ENCODE data around the gene C12orf76. TPM values are rescaled to one million over a fixed set of nuclear protein-coding genes. Genes with fewer than 3 reads are reported as not detected.

The C12orf76 gene
- total and polyA plus RNA-seq, 2 experiments from 2014 or later: 14.3 to 14.5 TPM

DNA sequence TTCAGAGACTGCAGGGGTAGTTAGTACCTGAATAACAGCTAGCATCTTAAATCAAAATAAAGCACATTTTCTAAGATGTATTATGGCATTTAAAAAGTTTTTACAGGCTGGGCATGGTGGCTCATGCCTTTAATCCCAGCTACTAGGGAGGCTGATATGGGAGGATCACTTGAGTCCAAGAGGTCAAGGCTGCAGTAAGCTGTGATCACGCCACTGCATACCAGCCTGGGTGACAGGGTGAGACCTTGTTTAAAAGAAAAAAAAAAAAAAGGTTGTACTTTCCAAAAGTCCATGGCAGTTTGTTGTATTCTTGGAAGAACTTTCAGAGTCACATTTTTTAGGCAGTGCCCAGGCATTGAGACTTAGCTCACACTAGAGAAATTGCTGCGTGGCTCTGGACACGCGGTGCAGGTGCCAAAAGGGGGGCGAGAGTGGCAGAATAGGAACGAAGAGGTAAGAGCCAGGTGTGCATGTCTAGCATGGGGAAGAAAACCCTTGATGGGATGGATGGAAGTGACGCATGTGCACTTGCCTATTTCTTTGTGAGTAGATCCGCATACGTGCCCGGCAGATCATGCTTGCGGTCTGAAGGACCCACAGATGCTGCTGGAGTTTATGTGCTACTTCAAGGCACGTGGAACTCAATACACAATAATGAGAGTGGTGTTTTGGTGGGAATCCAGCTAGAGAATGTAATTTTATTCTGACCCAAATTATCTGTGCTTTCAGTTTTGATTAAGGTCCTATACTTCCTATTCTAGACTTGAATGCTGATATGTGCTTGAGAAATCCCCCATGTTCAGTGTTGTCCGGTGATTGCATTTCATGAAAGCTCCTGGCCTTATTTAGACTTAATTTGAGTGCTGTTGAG lies 37.2 kb downstream of the C12orf76 start:
- no peak overlapping the region for H3K4me3 ChIP-seq
- DNase-seq (ENCODE audit: low spot score): no peak
- no peak for ATAC-seq
- H3K36me3 Mint-ChIP-seq (ENCODE audit: low read depth): peaks cover 3% of the 10 kb centered on the region; the same call in 1 of the 3 replicates
- H3K27ac ChIP-seq (ENCODE audit: low read depth): no peak overlapping the region
- H3K4me1 Mint-ChIP-seq: no peaks in the 10 kb centered on the region
- no peak overlapping the region for H3K4me3 Mint-ChIP-seq
- H2AFZ ChIP-seq: no peak overlapping the region
- peaks cover 5% of the 10 kb centered on the region for H4K20me1 ChIP-seq (replicated peaks; ENCODE audit: insufficient read depth)
- no peak overlapping the region; the same call in 1 of the 2 replicates for H3K27ac Mint-ChIP-seq
- H3K79me2 ChIP-seq (replicated peaks; ENCODE audit: insufficient read depth): peaks cover 7% of the 10 kb centered on the region; the same call in 1 of the 2 replicates
- TF ChIP-seq ZNF114 (CRISPR knock-in tag; IDR thresholded peaks at IDR 0.05) (no peak), EZH2 (IDR thresholded peaks at IDR 0.05; ENCODE audit: low read depth, unreplicated experiment) (no peak), ZNF331 (CRISPR knock-in tag; IDR thresholded peaks at IDR 0.05; ENCODE audit: low read depth) (no peak), STAT1 (IDR thresholded peaks at IDR 0.05; ENCODE audit: unreplicated experiment) (no peak), EZH2phosphoT487 (IDR thresholded peaks at IDR 0.05; ENCODE audit: unreplicated experiment) (no peak), NANOG (IDR thresholded peaks at IDR 0.05; ENCODE audit: borderline replicate concordance) (no peak), POLR2AphosphoS5 (IDR thresholded peaks at IDR 0.05; ENCODE audit: low read depth) (no peak), JUNB (IDR thresholded peaks at IDR 0.05; ENCODE audit: unreplicated experiment) (no peak), CREB1 (CRISPR knock-in tag; IDR thresholded peaks at IDR 0.05; ENCODE audit: low read depth) (no peak)
- TF ChIP-seq, protein P1, sequence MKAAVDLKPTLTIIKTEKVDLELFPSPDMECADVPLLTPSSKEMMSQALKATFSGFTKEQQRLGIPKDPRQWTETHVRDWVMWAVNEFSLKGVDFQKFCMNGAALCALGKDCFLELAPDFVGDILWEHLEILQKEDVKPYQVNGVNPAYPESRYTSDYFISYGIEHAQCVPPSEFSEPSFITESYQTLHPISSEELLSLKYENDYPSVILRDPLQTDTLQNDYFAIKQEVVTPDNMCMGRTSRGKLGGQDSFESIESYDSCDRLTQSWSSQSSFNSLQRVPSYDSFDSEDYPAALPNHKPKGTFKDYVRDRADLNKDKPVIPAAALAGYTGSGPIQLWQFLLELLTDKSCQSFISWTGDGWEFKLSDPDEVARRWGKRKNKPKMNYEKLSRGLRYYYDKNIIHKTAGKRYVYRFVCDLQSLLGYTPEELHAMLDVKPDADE (IDR thresholded peaks at IDR 0.05): no peak
- TF ChIP-seq, protein P2, sequence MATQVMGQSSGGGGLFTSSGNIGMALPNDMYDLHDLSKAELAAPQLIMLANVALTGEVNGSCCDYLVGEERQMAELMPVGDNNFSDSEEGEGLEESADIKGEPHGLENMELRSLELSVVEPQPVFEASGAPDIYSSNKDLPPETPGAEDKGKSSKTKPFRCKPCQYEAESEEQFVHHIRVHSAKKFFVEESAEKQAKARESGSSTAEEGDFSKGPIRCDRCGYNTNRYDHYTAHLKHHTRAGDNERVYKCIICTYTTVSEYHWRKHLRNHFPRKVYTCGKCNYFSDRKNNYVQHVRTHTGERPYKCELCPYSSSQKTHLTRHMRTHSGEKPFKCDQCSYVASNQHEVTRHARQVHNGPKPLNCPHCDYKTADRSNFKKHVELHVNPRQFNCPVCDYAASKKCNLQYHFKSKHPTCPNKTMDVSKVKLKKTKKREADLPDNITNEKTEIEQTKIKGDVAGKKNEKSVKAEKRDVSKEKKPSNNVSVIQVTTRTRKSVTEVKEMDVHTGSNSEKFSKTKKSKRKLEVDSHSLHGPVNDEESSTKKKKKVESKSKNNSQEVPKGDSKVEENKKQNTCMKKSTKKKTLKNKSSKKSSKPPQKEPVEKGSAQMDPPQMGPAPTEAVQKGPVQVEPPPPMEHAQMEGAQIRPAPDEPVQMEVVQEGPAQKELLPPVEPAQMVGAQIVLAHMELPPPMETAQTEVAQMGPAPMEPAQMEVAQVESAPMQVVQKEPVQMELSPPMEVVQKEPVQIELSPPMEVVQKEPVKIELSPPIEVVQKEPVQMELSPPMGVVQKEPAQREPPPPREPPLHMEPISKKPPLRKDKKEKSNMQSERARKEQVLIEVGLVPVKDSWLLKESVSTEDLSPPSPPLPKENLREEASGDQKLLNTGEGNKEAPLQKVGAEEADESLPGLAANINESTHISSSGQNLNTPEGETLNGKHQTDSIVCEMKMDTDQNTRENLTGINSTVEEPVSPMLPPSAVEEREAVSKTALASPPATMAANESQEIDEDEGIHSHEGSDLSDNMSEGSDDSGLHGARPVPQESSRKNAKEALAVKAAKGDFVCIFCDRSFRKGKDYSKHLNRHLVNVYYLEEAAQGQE (IDR thresholded peaks at IDR 0.05; ENCODE audit: unreplicated experiment): no peak
- TF ChIP-seq, protein P3, sequence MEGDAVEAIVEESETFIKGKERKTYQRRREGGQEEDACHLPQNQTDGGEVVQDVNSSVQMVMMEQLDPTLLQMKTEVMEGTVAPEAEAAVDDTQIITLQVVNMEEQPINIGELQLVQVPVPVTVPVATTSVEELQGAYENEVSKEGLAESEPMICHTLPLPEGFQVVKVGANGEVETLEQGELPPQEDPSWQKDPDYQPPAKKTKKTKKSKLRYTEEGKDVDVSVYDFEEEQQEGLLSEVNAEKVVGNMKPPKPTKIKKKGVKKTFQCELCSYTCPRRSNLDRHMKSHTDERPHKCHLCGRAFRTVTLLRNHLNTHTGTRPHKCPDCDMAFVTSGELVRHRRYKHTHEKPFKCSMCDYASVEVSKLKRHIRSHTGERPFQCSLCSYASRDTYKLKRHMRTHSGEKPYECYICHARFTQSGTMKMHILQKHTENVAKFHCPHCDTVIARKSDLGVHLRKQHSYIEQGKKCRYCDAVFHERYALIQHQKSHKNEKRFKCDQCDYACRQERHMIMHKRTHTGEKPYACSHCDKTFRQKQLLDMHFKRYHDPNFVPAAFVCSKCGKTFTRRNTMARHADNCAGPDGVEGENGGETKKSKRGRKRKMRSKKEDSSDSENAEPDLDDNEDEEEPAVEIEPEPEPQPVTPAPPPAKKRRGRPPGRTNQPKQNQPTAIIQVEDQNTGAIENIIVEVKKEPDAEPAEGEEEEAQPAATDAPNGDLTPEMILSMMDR (conservative IDR thresholded peaks at IDR 0.05; ENCODE audit: low read depth in 2 of 2): no peak
- TF ChIP-seq, protein P4, sequence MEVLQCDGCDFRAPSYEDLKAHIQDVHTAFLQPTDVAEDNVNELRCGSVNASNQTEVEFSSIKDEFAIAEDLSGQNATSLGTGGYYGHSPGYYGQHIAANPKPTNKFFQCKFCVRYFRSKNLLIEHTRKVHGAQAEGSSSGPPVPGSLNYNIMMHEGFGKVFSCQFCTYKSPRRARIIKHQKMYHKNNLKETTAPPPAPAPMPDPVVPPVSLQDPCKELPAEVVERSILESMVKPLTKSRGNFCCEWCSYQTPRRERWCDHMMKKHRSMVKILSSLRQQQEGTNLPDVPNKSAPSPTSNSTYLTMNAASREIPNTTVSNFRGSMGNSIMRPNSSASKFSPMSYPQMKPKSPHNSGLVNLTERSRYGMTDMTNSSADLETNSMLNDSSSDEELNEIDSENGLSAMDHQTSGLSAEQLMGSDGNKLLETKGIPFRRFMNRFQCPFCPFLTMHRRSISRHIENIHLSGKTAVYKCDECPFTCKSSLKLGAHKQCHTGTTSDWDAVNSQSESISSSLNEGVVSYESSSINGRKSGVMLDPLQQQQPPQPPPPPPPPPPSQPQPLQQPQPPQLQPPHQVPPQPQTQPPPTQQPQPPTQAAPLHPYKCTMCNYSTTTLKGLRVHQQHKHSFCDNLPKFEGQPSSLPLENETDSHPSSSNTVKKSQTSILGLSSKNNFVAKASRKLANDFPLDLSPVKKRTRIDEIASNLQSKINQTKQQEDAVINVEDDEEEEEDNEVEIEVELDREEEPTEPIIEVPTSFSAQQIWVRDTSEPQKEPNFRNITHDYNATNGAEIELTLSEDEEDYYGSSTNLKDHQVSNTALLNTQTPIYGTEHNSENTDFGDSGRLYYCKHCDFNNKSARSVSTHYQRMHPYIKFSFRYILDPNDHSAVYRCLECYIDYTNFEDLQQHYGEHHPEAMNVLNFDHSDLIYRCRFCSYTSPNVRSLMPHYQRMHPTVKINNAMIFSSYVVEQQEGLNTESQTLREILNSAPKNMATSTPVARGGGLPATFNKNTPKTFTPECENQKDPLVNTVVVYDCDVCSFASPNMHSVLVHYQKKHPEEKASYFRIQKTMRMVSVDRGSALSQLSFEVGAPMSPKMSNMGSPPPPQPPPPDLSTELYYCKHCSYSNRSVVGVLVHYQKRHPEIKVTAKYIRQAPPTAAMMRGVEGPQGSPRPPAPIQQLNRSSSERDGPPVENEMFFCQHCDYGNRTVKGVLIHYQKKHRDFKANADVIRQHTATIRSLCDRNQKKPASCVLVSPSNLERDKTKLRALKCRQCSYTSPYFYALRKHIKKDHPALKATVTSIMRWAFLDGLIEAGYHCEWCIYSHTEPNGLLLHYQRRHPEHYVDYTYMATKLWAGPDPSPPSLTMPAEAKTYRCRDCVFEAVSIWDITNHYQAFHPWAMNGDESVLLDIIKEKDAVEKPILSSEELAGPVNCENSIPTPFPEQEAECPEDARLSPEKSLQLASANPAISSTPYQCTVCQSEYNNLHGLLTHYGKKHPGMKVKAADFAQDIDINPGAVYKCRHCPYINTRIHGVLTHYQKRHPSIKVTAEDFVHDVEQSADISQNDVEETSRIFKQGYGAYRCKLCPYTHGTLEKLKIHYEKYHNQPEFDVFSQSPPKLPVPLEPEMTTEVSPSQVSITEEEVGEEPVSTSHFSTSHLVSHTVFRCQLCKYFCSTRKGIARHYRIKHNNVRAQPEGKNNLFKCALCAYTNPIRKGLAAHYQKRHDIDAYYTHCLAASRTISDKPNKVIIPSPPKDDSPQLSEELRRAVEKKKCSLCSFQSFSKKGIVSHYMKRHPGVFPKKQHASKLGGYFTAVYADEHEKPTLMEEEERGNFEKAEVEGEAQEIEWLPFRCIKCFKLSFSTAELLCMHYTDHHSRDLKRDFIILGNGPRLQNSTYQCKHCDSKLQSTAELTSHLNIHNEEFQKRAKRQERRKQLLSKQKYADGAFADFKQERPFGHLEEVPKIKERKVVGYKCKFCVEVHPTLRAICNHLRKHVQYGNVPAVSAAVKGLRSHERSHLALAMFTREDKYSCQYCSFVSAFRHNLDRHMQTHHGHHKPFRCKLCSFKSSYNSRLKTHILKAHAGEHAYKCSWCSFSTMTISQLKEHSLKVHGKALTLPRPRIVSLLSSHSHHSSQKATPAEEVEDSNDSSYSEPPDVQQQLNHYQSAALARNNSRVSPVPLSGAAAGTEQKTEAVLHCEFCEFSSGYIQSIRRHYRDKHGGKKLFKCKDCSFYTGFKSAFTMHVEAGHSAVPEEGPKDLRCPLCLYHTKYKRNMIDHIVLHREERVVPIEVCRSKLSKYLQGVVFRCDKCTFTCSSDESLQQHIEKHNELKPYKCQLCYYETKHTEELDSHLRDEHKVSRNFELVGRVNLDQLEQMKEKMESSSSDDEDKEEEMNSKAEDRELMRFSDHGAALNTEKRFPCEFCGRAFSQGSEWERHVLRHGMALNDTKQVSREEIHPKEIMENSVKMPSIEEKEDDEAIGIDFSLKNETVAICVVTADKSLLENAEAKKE (CRISPR knock-in tag; IDR thresholded peaks at IDR 0.05): no peak
- no peaks in the 10 kb centered on the region for H3F3A ChIP-seq (replicated peaks; ENCODE audit: low read depth)
- H3K36me3 ChIP-seq (ENCODE audit: insufficient read depth): no peaks in the 10 kb centered on the region
- no peaks in the 10 kb centered on the region for H3K27me3 ChIP-seq (ENCODE audit: insufficient read depth)
- H3K4me1 ChIP-seq (ENCODE audit: insufficient read depth): no peaks in the 10 kb centered on the region
- H3K9me2 ChIP-seq (ENCODE audit: insufficient read depth): no peaks in the 10 kb centered on the region
- no peaks in the 10 kb centered on the region for H3K27me3 Mint-ChIP-seq (ENCODE audit: insufficient read depth, low read depth, poor library complexity)
- no peak overlapping the region for H3K4me2 ChIP-seq
- H3K9me3 Mint-ChIP-seq: no peaks in the 10 kb centered on the region

Measured in GM23338 (cell line).